GM18505 (cell line): ENCODE results near the gene ZNF148.

Experiments used
- ATAC-seq: cut with Tn5 transposase; IDR thresholded peaks from one replicate; pipeline ENCODE4 v1.9.1; 2021; ENCODE audit not compliant: unreplicated experiment
- POLR2A ChIP-seq: IDR thresholded peaks from 4 replicates; pipeline ENCODE4 v1.6.1; 2011; ENCODE audit warnings: borderline replicate concordance; ENCODE audit not compliant: insufficient read depth, insufficient read length; ENCODE audit errors: extremely low read depth

The ZNF148 gene

GRCh38 chr3:125313060-125313635, 62.0 kb downstream of the ZNF148 start:
- ATAC-seq = no peak
- no peak for TF ChIP-seq POLR2A

GRCh38 chr3:125310623-125311081, 64.5 kb downstream of the ZNF148 start:
- no peak for TF ChIP-seq POLR2A
- no peak for ATAC-seq

- no peak for ATAC-seq
- no peak for TF ChIP-seq POLR2A
Observed at GRCh38 chr3:125309476-125309875, 65.6 kb downstream of the ZNF148 start.

GRCh38 chr3:125306620-125307019, 68.5 kb downstream of the ZNF148 start:
- no peak for TF ChIP-seq POLR2A
- no peak for ATAC-seq

GRCh38 chr3:125302932-125303331, 72.2 kb downstream of the ZNF148 start:
- no peak for TF ChIP-seq POLR2A
- ATAC-seq = no peak

- TF ChIP-seq POLR2A = no peak
- ATAC-seq = no peak
Observed at GRCh38 chr3:125300416-125300815, 74.7 kb downstream of the ZNF148 start.

GRCh38 chr3:125294411-125294810, 80.7 kb downstream of the ZNF148 start:
- ATAC-seq = no peak
- no peak for TF ChIP-seq POLR2A

- no peak for TF ChIP-seq POLR2A
- ATAC-seq = no peak
Observed at GRCh38 chr3:125292015-125292414, 83.1 kb downstream of the ZNF148 start.

GRCh38 chr3:125289429-125289981, 85.6 kb downstream of the ZNF148 start:
- no peak for ATAC-seq
- no peak for TF ChIP-seq POLR2A

GRCh38 chr3:125287248-125287647, 87.9 kb downstream of the ZNF148 start:
- no peak for ATAC-seq

GRCh38 chr3:125281381-125281780, 93.7 kb downstream of the ZNF148 start:
- no peak for ATAC-seq
- no peak for TF ChIP-seq POLR2A

More at GRCh38 chr3:125287248-125287647, 87.9 kb downstream of the ZNF148 start:
- TF ChIP-seq POLR2A = no peak

- no peak for TF ChIP-seq POLR2A
- no peak for ATAC-seq
Observed at GRCh38 chr3:125280668-125281361, 94.3 kb downstream of the ZNF148 start.

GRCh38 chr3:125278155-125278554, 97.0 kb downstream of the ZNF148 start:
- TF ChIP-seq POLR2A = no peak
- ATAC-seq = no peak

- TF ChIP-seq POLR2A = no peak
- ATAC-seq = no peak
Observed at GRCh38 chr3:125271127-125271526, 104.0 kb downstream of the ZNF148 start.

- TF ChIP-seq POLR2A = no peak
- ATAC-seq = no peak
Observed at GRCh38 chr3:125267460-125267859, 107.7 kb downstream of the ZNF148 start.

GRCh38 chr3:125266971-125267370, 108.2 kb downstream of the ZNF148 start:
- TF ChIP-seq POLR2A = no peak
- ATAC-seq = no peak
